Thymus (tissue), 11 donors: ENCODE results near the gene ARHGAP18. TPM values are rescaled to one million over a fixed set of nuclear protein-coding genes. Genes with fewer than 3 reads are reported as not detected.

Experiments
- DNase-seq, 9 donors: peaks; one replicate each; pipeline ENCODE4 v3.0.0-alpha.2; 2013; ENCODE audit warnings: low spot score in 9 of 9, low read depth in 6 of 9, missing footprints in 1 of 9
- H3K27ac ChIP-seq, 2 donors: one replicate each; pipeline ENCODE4 v1.5.1; 2013; ENCODE audit warnings: control low read depth in 1 of 2, low read depth in 1 of 2, low read length in 1 of 2, mild to moderate bottlenecking in 1 of 2, moderate library complexity in 1 of 2
- H3K27me3 ChIP-seq, 2 donors: one replicate each; pipeline ENCODE4 v1.5.1; 2013; ENCODE audit warnings: low read length in 1 of 2; ENCODE audit not compliant: control insufficient read depth in 2 of 2, insufficient read depth in 1 of 2
- H3K36me3 ChIP-seq, 2 donors: one replicate each; pipeline ENCODE4 v1.5.1; 2013; ENCODE audit warnings: low read length in 1 of 2, mild to moderate bottlenecking in 1 of 2, moderate library complexity in 1 of 2; ENCODE audit not compliant: control insufficient read depth in 2 of 2, insufficient read depth in 2 of 2
- H3K4me1 ChIP-seq, 2 donors: one replicate each; pipeline ENCODE4 v1.5.1; 2013; ENCODE audit warnings: low read length in 2 of 2; ENCODE audit not compliant: control insufficient read depth in 2 of 2, insufficient read depth in 2 of 2
- H3K4me3 ChIP-seq, 2 donors: one replicate each; pipeline ENCODE4 v1.5.1; 2013; ENCODE audit warnings: low read length in 2 of 2, control low read depth in 1 of 2, mild to moderate bottlenecking in 1 of 2
- H3K9me3 ChIP-seq, 2 donors: one replicate each; pipeline ENCODE4 v1.5.1; 2013; ENCODE audit warnings: low read length in 1 of 2, mild to moderate bottlenecking in 1 of 2; ENCODE audit not compliant: control insufficient read depth in 2 of 2, insufficient read depth in 1 of 2
- WGBS: extraction: QIAGEN DNeasy Blood & Tissue Kit; methylation state at CpG from one replicate; pipeline ENCODE4 v1.1.7; 2013; 5-methylcytosine and 5-hydroxymethylcytosine counted together
- polyA plus RNA-seq: library from polyadenylated mRNA; stranded (reverse); fragments of 200-250 nt; gene quantifications from one replicate; pipeline ENCODE4 v1.2.3, GENCODE V29; 2013
- total RNA-seq: library from RNA; stranded (reverse); fragments of 120-200 nt; gene quantifications from one replicate; pipeline ENCODE4 v1.2.4, GENCODE V29; 2013
- donor health status: healthy.

The ARHGAP18 gene
- total and polyA plus RNA-seq, 2 donors = 8.2 to 11.8 TPM

DNA sequence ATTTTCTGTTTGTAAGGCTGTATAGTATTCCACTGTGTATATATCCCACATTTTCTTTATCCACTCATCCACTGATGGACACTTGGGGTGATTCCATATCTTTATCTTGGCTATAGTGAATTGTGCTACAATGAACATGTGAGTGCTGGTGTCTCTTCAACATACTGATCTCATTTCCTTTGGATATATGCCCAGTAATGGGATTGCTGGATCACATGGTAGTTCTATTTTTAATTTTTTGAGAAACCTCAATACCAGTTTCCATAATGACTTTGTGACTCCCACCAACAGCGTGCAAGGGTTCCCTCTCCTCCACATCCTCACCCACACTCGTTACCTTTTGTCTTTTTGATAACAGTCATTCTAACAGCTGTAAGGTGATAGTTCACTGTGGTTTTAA is 166.0 kb downstream of the ARHGAP18 start:
- Histone ChIP-seq H3K27ac (no peak overlapping the region), H3K9me3 (no peaks in the 10 kb centered on the region), H3K4me1 (no peaks in the 10 kb centered on the region), H3K36me3 (no peaks in the 10 kb centered on the region), H3K27me3 (no peaks in the 10 kb centered on the region), H3K4me3 (no peak overlapping the region)
- DNase-seq = no peak
- WGBS = 92% methylated on average over 2 of the region's 2 CpGs

DNA sequence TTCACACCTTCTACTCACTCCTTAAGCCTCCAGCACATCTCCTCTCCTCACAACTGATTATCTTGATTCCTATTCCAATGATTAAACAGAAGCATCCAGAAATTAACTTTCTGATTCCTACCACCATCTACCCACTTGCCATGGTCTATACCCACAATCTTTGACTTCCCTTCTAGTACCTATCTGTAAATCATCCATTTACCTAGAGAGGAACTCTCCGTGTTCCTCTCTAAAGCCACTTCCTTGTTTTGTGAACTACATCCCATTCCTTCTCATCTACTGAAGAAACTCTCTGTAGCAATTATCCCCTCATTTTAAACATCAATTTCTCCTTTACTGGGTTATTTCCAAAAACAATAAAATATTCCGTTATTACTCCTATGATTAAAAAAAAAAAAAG is 167.3 kb downstream of the ARHGAP18 start:
- Histone ChIP-seq H3K36me3 (no peaks in the 10 kb centered on the region), H3K4me3 (no peak overlapping the region), H3K27me3 (no peaks in the 10 kb centered on the region), H3K27ac (no peak overlapping the region), H3K9me3 (no peaks in the 10 kb centered on the region), H3K4me1 (no peaks in the 10 kb centered on the region)
- WGBS = 36% methylated on average over 2 of the region's 2 CpGs
- no peak for DNase-seq

- WGBS = 98% methylated on average over 2 of the region's 2 CpGs
- Histone ChIP-seq H3K36me3 (no peaks in the 10 kb centered on the region), H3K27me3 (no peaks in the 10 kb centered on the region), H3K4me1 (no peaks in the 10 kb centered on the region), H3K4me3 (no peak overlapping the region), H3K9me3 (no peaks in the 10 kb centered on the region), H3K27ac (no peak overlapping the region)
- no peak for DNase-seq
Observed at GRCh38 chr6:129539032-129539431, 170.9 kb downstream of the ARHGAP18 start.

DNA sequence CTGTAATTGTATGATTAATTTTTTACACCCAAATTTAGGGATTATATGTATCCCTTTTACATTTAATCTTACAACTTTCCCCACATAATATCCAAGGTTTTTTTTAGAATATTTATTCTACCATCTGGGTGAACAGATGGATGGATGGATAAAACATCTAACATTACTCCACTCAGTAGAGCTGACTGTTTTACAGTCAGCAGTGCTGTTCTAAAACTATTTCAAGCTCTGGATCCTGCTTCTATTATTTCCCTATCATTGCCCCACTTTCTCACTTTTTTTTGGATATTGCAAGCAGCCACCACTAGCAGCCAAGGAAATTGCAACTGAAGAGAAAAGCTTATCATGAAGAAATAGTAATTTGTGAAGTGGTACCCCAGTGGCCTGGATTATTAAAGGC is 173.7 kb downstream of the ARHGAP18 start:
- no peaks in the 10 kb centered on the region for H3K36me3 ChIP-seq
- no peak overlapping the region for H3K4me3 ChIP-seq
- H3K27ac ChIP-seq = no peak overlapping the region
- no peak for DNase-seq
- no peaks in the 10 kb centered on the region for H3K27me3 ChIP-seq
- H3K9me3 ChIP-seq = no peaks in the 10 kb centered on the region
- no peaks in the 10 kb centered on the region for H3K4me1 ChIP-seq

DNA sequence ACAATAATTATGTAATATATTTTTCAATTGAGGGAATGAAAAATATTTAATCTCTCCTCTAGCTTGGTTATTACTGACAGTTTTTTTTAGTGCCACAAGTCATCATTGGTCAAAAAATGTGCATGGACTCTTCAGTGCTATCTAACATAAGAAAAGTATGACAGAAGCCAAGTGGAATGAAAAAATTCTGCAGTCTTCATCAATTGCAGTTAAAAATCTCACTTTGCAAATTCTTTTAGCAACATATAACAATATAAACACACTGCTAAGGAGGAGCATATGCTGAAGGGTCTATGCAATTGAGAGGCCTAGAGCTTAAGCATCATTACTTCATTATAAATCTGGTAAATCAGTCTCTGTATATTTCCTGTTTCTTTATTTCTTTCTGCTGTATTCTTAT is 175.1 kb downstream of the ARHGAP18 start:
- Histone ChIP-seq H3K9me3 (no peaks in the 10 kb centered on the region), H3K4me3 (no peak overlapping the region), H3K27ac (no peak overlapping the region), H3K4me1 (no peaks in the 10 kb centered on the region), H3K27me3 (no peaks in the 10 kb centered on the region), H3K36me3 (no peaks in the 10 kb centered on the region)
- no peak for DNase-seq

Other genes starting within 250 kb of the ARHGAP18 start
- not detected for gene TMEM244, start 151.1 kb upstream of the ARHGAP18 start, total RNA-seq
- gene TMEM244, start 151.1 kb upstream of the ARHGAP18 start, polyA plus RNA-seq = not detected